IMR-90 (cell line): Measurements from ENCODE around the gene CNOT6. TPM values are rescaled to one million over a fixed set of nuclear protein-coding genes. Genes with fewer than 3 reads are reported as not detected.
A peak's percentile ranks its signal among the peaks of the same experiment; 100 is the strongest.

Experiments used
- ATAC-seq: fragments of 200-7000 bp; cut with Tn5 transposase; 2 replicates; pipeline ENCODE4 v1.9.1; 2020; ENCODE audit warnings: low read depth, mild to moderate bottlenecking, moderate library complexity
- BruUV-seq: library from RNA; stranded (reverse); fragments of 400-500 nt; replicated peaks from 2 replicates; lab custom pipeline; 2021; lab: Mats Ljungman, UMichigan
- CTCF ChIA-PET: fragments of 300-600 bp; formaldehyde crosslinking; extraction: SDS; loops from one replicate; lab custom pipeline; 2021; ENCODE audit warnings: antibody characterized with exemption; lab: Yijun Ruan, JAX
- POLR2A ChIA-PET: fragments of 300-600 bp; sonication (Branson Sonifier 250); formaldehyde crosslinking; loops from one replicate; lab custom pipeline; 2022; ENCODE audit warnings: antibody characterized with exemption; ENCODE audit not compliant: unreplicated experiment; lab: Charles Lee
- DNase-seq: peaks from one replicate; pipeline ENCODE4 v3.0.0; 2013
- H2AFZ ChIP-seq: replicated peaks from 2 replicates; pipeline ENCODE3; 2013; ENCODE audit warnings: low read length, mild to moderate bottlenecking; ENCODE audit not compliant: poor library complexity
- H2AK5ac ChIP-seq: 2 replicates; pipeline ENCODE4 v1.6.1; 2013; ENCODE audit warnings: low read depth, low read length, inconsistent platforms
- H2AK9ac ChIP-seq: replicated peaks from 2 replicates; pipeline ENCODE3; 2013; ENCODE audit warnings: mild to moderate bottlenecking, low read depth, low read length, moderate library complexity; ENCODE audit not compliant: poor library complexity
- H2BK120ac ChIP-seq: 2 replicates; pipeline ENCODE4 v1.6.1; 2013; ENCODE audit warnings: low read depth, low read length, inconsistent platforms
- H2BK15ac ChIP-seq: 3 replicates; pipeline ENCODE4 v1.6.1; 2013; ENCODE audit warnings: low read depth, low read length, inconsistent platforms
- H2BK20ac ChIP-seq: 2 replicates; pipeline ENCODE4 v1.6.1; 2013; ENCODE audit warnings: low read depth, mild to moderate bottlenecking, inconsistent platforms, low read length, moderate library complexity
- H2BK5ac ChIP-seq: 2 replicates; pipeline ENCODE4 v1.6.1; 2013; ENCODE audit warnings: mild to moderate bottlenecking, low read depth, low read length, inconsistent platforms; ENCODE audit not compliant: poor library complexity, severe bottlenecking
- H3K14ac ChIP-seq: replicated peaks from 2 replicates; pipeline ENCODE4 v1.6.1; 2013; ENCODE audit warnings: low read depth, low read length, inconsistent platforms
- H3K18ac ChIP-seq: 2 replicates; pipeline ENCODE4 v1.6.1; 2013; ENCODE audit warnings: low read depth, low read length, control low read depth
- H3K23ac ChIP-seq: 2 replicates; pipeline ENCODE4 v1.6.1; 2013; ENCODE audit warnings: low read depth, low read length, inconsistent platforms
- H3K27ac ChIP-seq: 2 replicates; pipeline ENCODE4 v1.5.1; 2013; ENCODE audit warnings: mild to moderate bottlenecking, control low read depth, low read length; ENCODE audit not compliant: insufficient read depth
- H3K27me3 ChIP-seq: 2 replicates; pipeline ENCODE4 v1.6.1; 2013; ENCODE audit warnings: low read length; ENCODE audit not compliant: control insufficient read depth, insufficient read depth
- H3K36me3 ChIP-seq: 2 replicates; pipeline ENCODE4 v1.6.1; 2013; ENCODE audit warnings: low read length, mixed read lengths; ENCODE audit not compliant: control insufficient read depth, insufficient read depth
- H3K4ac ChIP-seq: 2 replicates; pipeline ENCODE4 v1.6.1; 2013; ENCODE audit warnings: low read depth, low read length, inconsistent platforms
- H3K4me1 ChIP-seq: 2 replicates; pipeline ENCODE4 v1.6.1; 2013; ENCODE audit warnings: low read length, mixed read lengths; ENCODE audit not compliant: control insufficient read depth, insufficient read depth
- H3K4me2 ChIP-seq: 2 replicates; pipeline ENCODE4 v1.6.1; 2013; ENCODE audit warnings: low read depth, mild to moderate bottlenecking, control low read depth, low read length, moderate library complexity
- H3K4me3 ChIP-seq: 2 replicates; pipeline ENCODE4 v1.5.1; 2013; ENCODE audit warnings: low read depth, mild to moderate bottlenecking, control low read depth, low read length, moderate library complexity; ENCODE audit not compliant: insufficient read depth
- H3K56ac ChIP-seq: 2 replicates; pipeline ENCODE4 v1.6.1; 2013; ENCODE audit warnings: low read length, inconsistent platforms; ENCODE audit not compliant: insufficient read depth; ENCODE audit errors: extremely low read depth
- H3K79me1 ChIP-seq, 2 experiments: 2 replicates each; pipeline ENCODE4 v1.6.1; 2013; ENCODE audit warnings: low read length in 2 of 2, inconsistent platforms in 1 of 2, low read depth in 1 of 2
- H3K9ac ChIP-seq: 2 replicates; pipeline ENCODE4 v1.6.1; 2013; ENCODE audit warnings: low read depth, low read length, control low read depth
- H3K9me1 ChIP-seq: 2 replicates; pipeline ENCODE4 v1.6.1; 2013; ENCODE audit warnings: low read length, inconsistent platforms; ENCODE audit not compliant: insufficient read depth
- H3K9me3 ChIP-seq: 2 replicates; pipeline ENCODE4 v1.6.1; 2013; ENCODE audit warnings: low read length; ENCODE audit not compliant: control insufficient read depth, insufficient read depth
- H4K20me1 ChIP-seq: 2 replicates; pipeline ENCODE4 v1.6.1; 2013; ENCODE audit warnings: low read length, inconsistent platforms; ENCODE audit not compliant: insufficient read depth
- H4K5ac ChIP-seq: 2 replicates; pipeline ENCODE4 v1.6.1; 2013; ENCODE audit warnings: mild to moderate bottlenecking, low read depth, low read length, control low read depth
- H4K8ac ChIP-seq, 2 experiments: 2 replicates each; pipeline ENCODE4 v1.6.1; 2013; ENCODE audit warnings: low read depth in 2 of 2, low read length in 2 of 2, control low read depth in 1 of 2, inconsistent platforms in 1 of 2
- H4K91ac ChIP-seq: 2 replicates; pipeline ENCODE4 v1.6.1; 2013; ENCODE audit warnings: low read depth, low read length, inconsistent platforms; ENCODE audit not compliant: insufficient read depth
- FOS ChIP-seq: fragments of 150-350 bp; IDR thresholded peaks from 2 replicates; pipeline ENCODE4 v1.6.1; 2016; ENCODE audit warnings: low read depth, low read length
- MAFK ChIP-seq: IDR thresholded peaks from 2 replicates; pipeline ENCODE4 v1.6.1; 2012; ENCODE audit warnings: low read depth, low read length, improper control_type of control experiment
- RFX5 ChIP-seq: IDR thresholded peaks from 2 replicates; pipeline ENCODE4 v1.8.0; 2012; ENCODE audit warnings: low read depth, mild to moderate bottlenecking, low read length, moderate library complexity
- SMC3 ChIP-seq: fragments of 150-350 bp; IDR thresholded peaks from 2 replicates; pipeline ENCODE4 v1.6.1; 2016; ENCODE audit warnings: low read depth, mild to moderate bottlenecking, antibody characterized with exemption, low read length, moderate library complexity
- WGBS, 2 experiments: methylation state at CpG; one replicate each; pipeline versions ENCODE4 v1.1.5 to v1.1.7; 2013; ENCODE audit warnings: missing lambda C conversion rate in 2 of 2; ENCODE audit not compliant: insufficient read length in 1 of 2; ENCODE audit errors: extremely low coverage in 2 of 2; 5-methylcytosine and 5-hydroxymethylcytosine counted together
- dilution Hi-C: fragments of 300-500 bp; cut with HindIII; formaldehyde crosslinking; loops from one replicate; pipeline ENCODE4 v1.14.3; 2018; ENCODE audit warnings: low sequenced_read_pairs; ENCODE audit not compliant: unreplicated experiment
- in situ Hi-C: fragments of 300-500 bp; cut with MboI; formaldehyde crosslinking; loops from 3 replicates; pipeline ENCODE4 v1.14.3; 2019; ENCODE audit warnings: low sequenced_read_pairs, inconsistent platforms, mixed read lengths
- intact Hi-C: fragments of 100-400 bp; cut with micrococcal nuclease; formaldehyde crosslinking; loops from 2 replicates; pipeline ENCODE4 v1.10.0; 2022
- microRNA-seq, 2 experiments: library from miRNA; stranded (forward) in 1 of 2; unstranded in 1 of 2; fragments of 10-50 nt in 1 of 2; fragments of <30 nt in 1 of 2; gene quantifications in 1 of 2; microRNA quantifications in 1 of 2; one replicate each; pipeline versions ENCODE3 to v1.1.0; 2013 to 2020; ENCODE audit not compliant: insufficient read depth in 1 of 2, insufficient read length in 1 of 2, unreplicated experiment in 1 of 2
- polyA plus RNA-seq, 3 experiments: library from polyadenylated mRNA; depleted of rRNA; stranded (reverse); fragments of >200 nt; gene quantifications; 2 replicates each; pipeline ENCODE4 v1.2.3, GENCODE V29; 2012; ENCODE audit warnings: low replicate concordance in 1 of 3
- small RNA-seq, 5 experiments: library from RNA; depleted of rRNA; stranded (forward); fragments of <200 nt; gene quantifications; one replicate each; pipeline ENCODE3, GENCODE V24; 2012
- total RNA-seq: library from RNA; depleted of rRNA; stranded (reverse); fragments of >200 nt; gene quantifications from 2 replicates; pipeline ENCODE4 v1.2.3, GENCODE V29; 2012; rRNA removed

CNOT6 gene
- total and polyA plus RNA-seq, 2 of the 4 experiments (the other 2 are of a cell fraction), result 9.7 to 10.8 TPM

GRCh38 chr5:180627386-180628120, 133.4 kb downstream of the CNOT6 start:
- BruUV-seq, result no TSS peak
- dilution Hi-C loops, result no loop called here
- POLR2A ChIA-PET, result no interaction called here

More at GRCh38 chr5:180627386-180628120, 133.4 kb downstream of the CNOT6 start:
- H2BK15ac ChIP-seq, result no peak overlapping the region
- no peak overlapping the region for H3K9ac ChIP-seq
- H2AK9ac ChIP-seq, result no peak overlapping the region
- H4K8ac ChIP-seq, result no peak overlapping the region
- no peak overlapping the region for H4K5ac ChIP-seq
- peak overlapping the region; percentile 32 for H2AFZ ChIP-seq
- no peak overlapping the region for H3K23ac ChIP-seq
- H4K20me1 ChIP-seq, result no peaks in the 10 kb centered on the region; the same call in 1 of the 2 replicates
- no peak overlapping the region for H3K18ac ChIP-seq
- no peak overlapping the region for H2BK5ac ChIP-seq
- no peak for DNase-seq
- no peak overlapping the region for H2AK5ac ChIP-seq
- no peak overlapping the region for H3K14ac ChIP-seq
- no peak overlapping the region for H3K4ac ChIP-seq
- no peak for ATAC-seq
- no peaks in the 10 kb centered on the region for H3K4me1 ChIP-seq
- no peaks in the 10 kb centered on the region for H3K79me1 ChIP-seq
- intact Hi-C loops (no loop called here), in situ Hi-C loops (no loop called here)
- H3K4me2 ChIP-seq, result no peak overlapping the region
- H3K4me3 ChIP-seq, result no peak overlapping the region
- no peak overlapping the region for H3K56ac ChIP-seq
- H2BK120ac ChIP-seq, result no peak overlapping the region
- CTCF ChIA-PET, result no interaction called here
- 84% methylated on average over 6 of the region's 12 CpGs; no CpG with 5 or more reads in 1 of the 2 experiments for WGBS, 2 experiments
- H3K27me3 ChIP-seq, result peaks cover 2% of the 10 kb centered on the region; the same call in 1 of the 2 replicates
- no peak overlapping the region for H2BK20ac ChIP-seq
- H3K36me3 ChIP-seq, result no peaks in the 10 kb centered on the region
- H4K91ac ChIP-seq, result no peak overlapping the region
- H3K9me3 ChIP-seq, result no peaks in the 10 kb centered on the region
- H3K9me1 ChIP-seq, result no peaks in the 10 kb centered on the region
- TF ChIP-seq MAFK, result no peak
- TF ChIP-seq SMC3, result no peak
- no peak for TF ChIP-seq RFX5
- no peak for TF ChIP-seq FOS
- no peak overlapping the region for H3K27ac ChIP-seq

Small RNAs within 50 kb of the gene (microRNA-seq; reads per million reads assigned to microRNA genes)
- not detected for gene RNU6-525P (ENCODE audit: insufficient read depth, insufficient read length)

Small RNAs within 50 kb of the gene (small RNA-seq; reads per million reads assigned to genes)
- 0 reads per million in 5 experiments for gene RNU6-525P

Other genes with a start within 250 kb of the CNOT6 start
- 22.9 and 27.8 TPM in 2 replicates for gene MAPK9, start 202.3 kb upstream of the CNOT6 start, total RNA-seq
- 20.1 and 23.3 TPM in 2 replicates for gene MAPK9, start 202.3 kb upstream of the CNOT6 start, polyA plus RNA-seq (2012; rRNA removed)
- gene GFPT2, start 141.0 kb upstream of the CNOT6 start, total RNA-seq, result 20.6 and 20.8 TPM in 2 replicates
- 17.7 and 20.3 TPM in 2 replicates for gene GFPT2, start 141.0 kb upstream of the CNOT6 start, polyA plus RNA-seq (2012; rRNA removed)
- gene SCGB3A1, start 97.1 kb downstream of the CNOT6 start, total RNA-seq, result not detected in 2 replicates
- not detected in 2 replicates for gene SCGB3A1, start 97.1 kb downstream of the CNOT6 start, polyA plus RNA-seq (2012; rRNA removed)
- gene FLT4, start 155.2 kb downstream of the CNOT6 start, total RNA-seq, result under 0.01 and 0.28 TPM in 2 replicates
- 0.07 TPM in 2 replicates for gene FLT4, start 155.2 kb downstream of the CNOT6 start, polyA plus RNA-seq (2012; rRNA removed)
- gene OR2Y1, start 245.7 kb downstream of the CNOT6 start, total RNA-seq, result not detected in 2 replicates
- gene OR2Y1, start 245.7 kb downstream of the CNOT6 start, polyA plus RNA-seq (2012; rRNA removed), result not detected in 2 replicates